Upper lobe of right lung (tissue), 1 donor: Measurements from ENCODE around the gene NBL1. TPM values are rescaled to one million over a fixed set of nuclear protein-coding genes. Genes with fewer than 3 reads are reported as not detected.
A peak's percentile ranks its signal among the peaks of the same experiment; 100 is the strongest.

ENCODE experiments used
- ATAC-seq: fragments of 200-7000 bp; cut with Tn5 transposase; one replicate; pipeline ENCODE4 v1.9.1; 2020; ENCODE audit warnings: mild to moderate bottlenecking, moderate library complexity
- DNase-seq: peaks from one replicate; pipeline ENCODE4 v3.0.0-alpha.2; 2020
- H3K27ac ChIP-seq: fragments of 200-600 bp; one replicate; pipeline ENCODE4 v1.8.0; 2022
- H3K27me3 ChIP-seq: fragments of 200-600 bp; one replicate; pipeline ENCODE4 v1.8.0; 2022; ENCODE audit warnings: mild to moderate bottlenecking
- H3K36me3 ChIP-seq: fragments of 200-600 bp; one replicate; pipeline ENCODE4 v1.8.0; 2022
- H3K4me1 ChIP-seq: fragments of 200-600 bp; one replicate; pipeline ENCODE4 v1.8.0; 2022
- H3K4me3 ChIP-seq: fragments of 200-600 bp; one replicate; pipeline ENCODE4 v1.8.0; 2022; ENCODE audit warnings: mild to moderate bottlenecking
- H3K9me3 ChIP-seq: fragments of 200-600 bp; one replicate; pipeline ENCODE4 v1.8.0; 2022
- intact Hi-C: fragments of 100-400 bp; cut with DNase I; formaldehyde crosslinking; loops from one replicate; pipeline ENCODE4 v1.11.0; 2022
- total RNA-seq: library from RNA; stranded (reverse); fragmentation: NEBNext Ultra II Directional; extraction: Animal tissue kit (Norgen Biotek cat#: 25700); gene quantifications from one replicate; pipeline ENCODE4 v1.2.1, GENCODE V29; 2021
- TF ChIP-seq, protein P1 (sequence below): fragments of 200-600 bp; IDR thresholded peaks from one replicate; pipeline ENCODE4 v1.8.0; 2022; ENCODE audit warnings: antibody characterized with exemption
- donor health status: DM: no; HTN: yes; CAD: no; lungs with severe emphysema.

Gene NBL1
- total RNA-seq, 1 donor from 2014 or later: 218 TPM

DNA sequence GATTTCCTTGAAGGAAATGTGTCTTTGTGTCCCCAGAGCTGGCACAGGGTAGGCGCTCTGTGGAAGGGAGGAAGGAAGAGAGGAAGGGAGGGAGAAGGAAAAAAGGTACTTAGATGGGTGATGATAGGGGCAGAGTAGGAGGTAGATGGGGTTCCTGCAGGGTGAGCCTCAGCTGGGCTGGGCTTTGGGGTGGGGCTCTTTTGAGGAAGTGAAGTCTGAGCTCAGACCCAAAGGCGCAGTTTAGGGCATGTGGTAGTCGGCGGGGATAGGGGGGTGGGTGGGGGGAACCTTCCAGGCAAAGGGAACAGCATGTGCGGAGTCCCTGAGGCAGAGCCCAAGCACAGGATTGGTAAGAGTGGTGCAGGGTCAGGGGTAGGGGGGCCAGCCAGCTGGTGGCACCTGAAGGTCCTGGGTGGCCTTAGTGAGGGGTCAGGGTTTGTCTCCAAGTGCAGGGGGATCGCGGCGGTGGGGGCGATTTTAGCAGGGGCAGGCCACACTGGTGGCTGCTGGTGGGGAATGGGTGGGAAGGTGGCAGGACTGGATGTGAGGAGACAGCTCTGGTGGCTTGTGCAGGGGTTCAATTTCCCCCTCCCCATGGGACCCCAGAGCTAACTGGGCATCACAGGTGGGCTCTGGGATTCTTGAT is 12.1 kb downstream of the NBL1 start:
- TF ChIP-seq, protein P1, sequence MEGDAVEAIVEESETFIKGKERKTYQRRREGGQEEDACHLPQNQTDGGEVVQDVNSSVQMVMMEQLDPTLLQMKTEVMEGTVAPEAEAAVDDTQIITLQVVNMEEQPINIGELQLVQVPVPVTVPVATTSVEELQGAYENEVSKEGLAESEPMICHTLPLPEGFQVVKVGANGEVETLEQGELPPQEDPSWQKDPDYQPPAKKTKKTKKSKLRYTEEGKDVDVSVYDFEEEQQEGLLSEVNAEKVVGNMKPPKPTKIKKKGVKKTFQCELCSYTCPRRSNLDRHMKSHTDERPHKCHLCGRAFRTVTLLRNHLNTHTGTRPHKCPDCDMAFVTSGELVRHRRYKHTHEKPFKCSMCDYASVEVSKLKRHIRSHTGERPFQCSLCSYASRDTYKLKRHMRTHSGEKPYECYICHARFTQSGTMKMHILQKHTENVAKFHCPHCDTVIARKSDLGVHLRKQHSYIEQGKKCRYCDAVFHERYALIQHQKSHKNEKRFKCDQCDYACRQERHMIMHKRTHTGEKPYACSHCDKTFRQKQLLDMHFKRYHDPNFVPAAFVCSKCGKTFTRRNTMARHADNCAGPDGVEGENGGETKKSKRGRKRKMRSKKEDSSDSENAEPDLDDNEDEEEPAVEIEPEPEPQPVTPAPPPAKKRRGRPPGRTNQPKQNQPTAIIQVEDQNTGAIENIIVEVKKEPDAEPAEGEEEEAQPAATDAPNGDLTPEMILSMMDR: no peak
- Histone ChIP-seq H3K27me3 (no peaks in the 10 kb centered on the region), H3K9me3 (no peaks in the 10 kb centered on the region), H3K36me3 (peaks cover 10% of the 10 kb centered on the region), H3K4me3 (no peak overlapping the region), H3K27ac (no peak overlapping the region), H3K4me1 (peaks cover 22% of the 10 kb centered on the region)
- DNase-seq (no peak), ATAC-seq (no peak)
- intact Hi-C loops: loop anchor here (10.0 kb wide), 1 partner anchor 171 kb away; the partner anchor contains the start of gene CAPZB

- Histone ChIP-seq H3K9me3 (no peaks in the 10 kb centered on the region), H3K4me3 (no peak overlapping the region), H3K36me3 (peaks cover 10% of the 10 kb centered on the region), H3K27me3 (no peaks in the 10 kb centered on the region), H3K4me1 (peaks cover 19% of the 10 kb centered on the region), H3K27ac (no peak overlapping the region)
- intact Hi-C loops: loop anchor here (10.0 kb wide), 1 partner anchor 172 kb away; the partner anchor contains the start of gene CAPZB
- no peak for DNase-seq
- no peak for ATAC-seq
- TF ChIP-seq, protein P1: no peak
Observed at GRCh38 chr1:19656780-19657466, 12.8 kb downstream of the NBL1 start.

- H3K27me3 ChIP-seq: no peaks in the 10 kb centered on the region
- no peaks in the 10 kb centered on the region for H3K9me3 ChIP-seq
- TF ChIP-seq, protein P1: no peak
- no peak for ATAC-seq
- H3K4me3 ChIP-seq: no peak overlapping the region
- intact Hi-C loops: loop anchor here (10.0 kb wide), 1 partner anchor 173 kb away; the partner anchor contains the start of gene CAPZB
- H3K27ac ChIP-seq: no peak overlapping the region
- DNase-seq: no peak
- peaks cover 10% of the 10 kb centered on the region for H3K36me3 ChIP-seq
- peaks cover 13% of the 10 kb centered on the region for H3K4me1 ChIP-seq
Observed at GRCh38 chr1:19657511-19657910, 13.4 kb downstream of the NBL1 start.

DNA sequence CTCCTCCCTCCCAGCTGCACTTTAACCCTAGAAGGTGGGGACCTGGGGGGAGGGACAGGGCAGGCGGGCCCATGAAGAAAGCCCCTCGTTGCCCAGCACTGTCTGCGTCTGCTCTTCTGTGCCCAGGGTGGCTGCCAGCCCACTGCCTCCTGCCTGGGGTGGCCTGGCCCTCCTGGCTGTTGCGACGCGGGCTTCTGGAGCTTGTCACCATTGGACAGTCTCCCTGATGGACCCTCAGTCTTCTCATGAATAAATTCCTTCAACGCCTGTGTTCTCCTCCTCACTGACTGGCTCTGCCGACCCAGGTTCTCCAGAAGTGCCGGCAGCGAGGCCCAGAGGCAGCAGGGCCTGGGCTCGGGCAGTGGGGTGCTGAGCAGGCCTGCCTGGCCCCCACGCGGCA is 14.1 kb downstream of the NBL1 start:
- Histone ChIP-seq H3K9me3 (no peaks in the 10 kb centered on the region), H3K36me3 (peaks cover 10% of the 10 kb centered on the region), H3K4me3 (no peak overlapping the region), H3K27me3 (peaks cover 6% of the 10 kb centered on the region), H3K27ac (no peak overlapping the region), H3K4me1 (peaks cover 13% of the 10 kb centered on the region)
- ATAC-seq (no peak), DNase-seq (no peak)
- TF ChIP-seq, protein P1: no peak
- intact Hi-C loops: loop anchor here (10.0 kb wide), 1 partner anchor 173 kb away; the partner anchor contains the start of gene CAPZB

DNA sequence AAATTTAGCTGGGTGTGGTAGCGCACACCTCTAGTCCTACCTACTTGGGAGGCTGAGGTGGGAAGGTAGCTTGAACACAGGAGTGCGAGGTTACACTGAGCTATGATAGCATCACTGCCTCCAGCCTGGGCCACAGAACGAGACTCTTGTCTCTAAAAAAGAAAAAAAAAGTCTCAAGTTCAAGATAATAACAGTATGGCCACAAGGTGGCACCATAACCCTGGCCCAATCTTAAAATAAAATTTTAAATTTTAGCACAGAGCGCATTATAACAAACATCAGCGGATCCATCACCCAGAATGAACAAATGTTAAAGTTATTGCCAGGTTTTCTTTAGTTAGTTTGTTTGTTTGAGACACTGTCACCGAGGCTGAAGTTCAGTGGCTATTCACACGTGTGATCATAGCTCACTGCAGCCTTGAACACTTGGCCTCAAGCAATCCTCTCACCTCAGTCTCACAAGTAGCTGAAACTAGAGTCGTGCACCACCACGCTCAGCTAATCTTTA is 17.7 kb downstream of the NBL1 start:
- H3K4me1 ChIP-seq: peaks cover 3% of the 10 kb centered on the region
- intact Hi-C loops: no loop called here
- TF ChIP-seq, protein P1: peak; percentile 74
- ATAC-seq: peak; percentile 16
- H3K27ac ChIP-seq: no peak overlapping the region
- no peaks in the 10 kb centered on the region for H3K9me3 ChIP-seq
- DNase-seq: no peak
- H3K36me3 ChIP-seq: no peaks in the 10 kb centered on the region
- H3K4me3 ChIP-seq: no peak overlapping the region
- H3K27me3 ChIP-seq: peaks cover 39% of the 10 kb centered on the region
